SKM-1 (cell line): Measurements from ENCODE around the gene COPS8.

Experiments
- DNase-seq: peaks from one replicate; lab custom pipeline; 2025; ENCODE audit not compliant: unreplicated experiment; lab: John Stamatoyannopoulos, UW

Gene COPS8

GRCh38 chr2:237097911-237098702 is 12.4 kb downstream of the COPS8 start:
- DNase-seq, result no peak

GRCh38 chr2:237099804-237100203 is 14.1 kb downstream of the COPS8 start:
- no peak for DNase-seq

DNA sequence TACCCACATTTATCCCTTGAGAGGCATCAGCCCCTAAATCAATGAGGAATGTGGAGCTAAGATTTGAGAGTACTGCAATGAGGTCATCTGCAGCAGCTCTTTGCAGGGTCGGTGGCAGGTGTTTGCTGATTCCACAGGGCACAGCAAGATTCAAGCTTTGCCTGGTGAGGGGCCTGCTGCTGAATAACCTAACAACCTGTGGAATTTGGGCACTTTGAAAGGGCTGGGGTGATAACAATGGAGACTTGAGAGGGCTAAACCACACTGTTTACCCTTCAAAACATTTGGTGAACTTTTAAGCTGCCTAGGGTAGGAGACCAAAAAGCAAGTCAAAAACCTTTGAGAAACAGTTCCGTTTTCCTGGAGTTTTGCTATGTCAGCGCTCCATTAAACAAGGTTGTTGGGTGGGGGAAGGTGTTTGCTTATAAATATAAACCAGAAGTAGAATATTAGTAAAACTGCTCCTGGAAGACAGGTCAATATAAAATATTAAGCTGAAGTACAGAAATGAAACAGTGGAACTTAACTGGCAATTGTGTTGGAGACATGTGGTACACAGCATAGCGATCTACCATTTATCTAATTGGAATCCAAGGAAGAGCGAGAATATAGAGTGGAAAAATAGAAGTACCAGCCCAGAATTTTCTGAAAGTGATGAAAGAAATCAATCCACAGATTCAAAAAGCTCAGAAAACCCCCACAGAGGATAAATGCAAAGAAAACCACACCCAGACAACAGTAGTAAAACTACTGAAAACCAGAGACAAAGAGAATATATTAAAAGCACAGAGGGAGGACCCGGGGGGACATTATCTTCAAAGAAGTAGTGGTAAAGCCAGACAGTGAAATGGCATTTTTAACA is 15.7 kb downstream of the COPS8 start:
- no peak for DNase-seq

DNA sequence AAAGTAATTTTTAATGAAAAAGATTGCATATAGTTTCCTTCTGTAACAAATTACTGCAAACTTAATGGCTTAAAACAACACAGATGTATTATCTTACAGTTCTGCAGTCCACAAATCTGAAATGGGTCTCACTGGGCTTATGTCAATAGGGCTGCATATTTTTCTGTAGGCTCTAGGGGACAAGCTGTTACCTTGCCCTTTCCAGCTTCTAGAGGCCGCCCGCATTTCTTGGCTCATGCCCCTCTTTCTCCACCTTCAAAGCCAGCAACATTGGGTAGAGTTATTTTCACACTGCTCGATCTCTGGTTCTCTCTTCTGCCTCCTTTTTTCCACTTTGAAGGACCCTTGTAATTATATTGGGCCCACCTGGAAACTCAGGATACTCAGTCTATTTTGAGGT is 16.7 kb downstream of the COPS8 start:
- DNase-seq, result no peak

GRCh38 chr2:237109421-237109934 is 23.8 kb downstream of the COPS8 start:
- no peak for DNase-seq

DNA sequence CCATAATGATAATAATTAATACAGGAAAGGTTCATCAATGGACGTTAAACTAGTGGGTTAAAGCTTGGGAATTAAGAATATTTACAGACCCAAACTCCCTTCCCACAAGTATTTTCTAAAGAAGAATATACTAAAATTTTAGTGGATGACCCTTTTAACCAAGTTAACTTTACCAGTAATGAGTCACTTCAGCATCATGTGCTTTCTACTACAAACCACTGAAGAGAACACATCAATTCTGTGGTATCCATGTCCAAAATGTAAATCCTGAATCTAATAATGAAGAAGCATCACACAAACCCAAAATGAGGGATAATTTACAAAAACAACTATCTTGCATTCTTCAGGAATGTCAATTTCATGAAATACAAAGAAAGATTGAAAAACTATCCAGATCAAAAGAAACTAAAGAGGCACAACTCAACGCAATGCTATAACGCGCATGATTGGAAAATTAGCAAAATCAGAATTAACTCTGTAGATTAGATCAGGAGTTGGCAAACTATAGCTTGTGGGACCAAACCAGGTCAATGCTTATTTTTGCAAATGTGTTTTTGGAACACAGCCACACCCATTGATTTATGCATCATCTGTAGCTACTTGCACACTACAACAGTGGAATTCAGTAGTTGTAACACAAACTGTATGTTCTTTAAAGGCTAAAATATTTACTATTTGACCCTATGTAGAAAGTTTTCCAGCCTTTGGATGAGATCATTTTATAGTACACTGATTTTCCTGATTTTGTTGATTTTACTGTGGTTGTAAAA is 27.5 kb downstream of the COPS8 start:
- no peak for DNase-seq

- no peak for DNase-seq
Measured at GRCh38 chr2:237115870-237116269, 30.2 kb downstream of the COPS8 start.

DNA sequence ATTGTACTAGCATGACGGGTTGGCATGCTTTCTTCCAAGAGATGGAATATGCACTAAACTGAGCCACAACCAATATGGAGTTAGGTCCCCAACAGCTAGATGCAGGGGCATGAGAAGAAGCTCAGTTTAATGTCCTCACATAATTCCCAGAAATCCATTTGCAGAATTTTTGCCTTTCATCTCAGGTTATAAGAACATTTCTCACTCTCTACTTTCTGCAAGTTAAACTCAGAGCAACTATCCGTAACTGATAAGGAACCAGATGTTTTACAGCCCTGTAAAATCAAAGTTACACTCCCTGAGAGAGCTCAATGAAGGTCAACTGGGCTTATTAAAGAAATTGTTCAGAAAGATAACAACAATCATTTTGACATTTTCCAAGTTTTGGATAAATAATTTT is 30.7 kb downstream of the COPS8 start:
- no peak for DNase-seq

- DNase-seq, result no peak
Measured at GRCh38 chr2:237118025-237118424, 32.3 kb downstream of the COPS8 start.

GRCh38 chr2:237118561-237119155 is 33.0 kb downstream of the COPS8 start:
- no peak for DNase-seq

DNA sequence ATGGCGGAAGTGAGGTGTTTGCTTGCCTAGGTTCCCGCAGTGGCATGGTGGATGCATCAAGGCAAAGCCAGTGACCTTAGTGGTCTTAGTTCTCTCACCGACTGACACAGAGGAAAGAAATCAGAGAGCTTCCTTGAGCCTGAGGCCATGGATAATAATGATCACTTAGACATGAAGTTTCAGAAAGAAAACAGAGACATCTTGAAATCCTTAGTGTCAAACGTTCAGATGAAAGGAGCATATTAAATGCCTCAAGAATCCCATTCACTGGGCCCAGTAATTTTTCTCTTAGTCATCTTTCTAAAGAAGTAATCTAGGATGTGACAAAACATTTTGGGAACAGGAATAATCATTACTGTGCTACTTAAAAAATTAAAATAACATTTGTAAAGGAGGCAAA is 35.2 kb downstream of the COPS8 start:
- DNase-seq, result no peak

- no peak for DNase-seq
Measured at GRCh38 chr2:237121321-237121720, 35.6 kb downstream of the COPS8 start.

DNA sequence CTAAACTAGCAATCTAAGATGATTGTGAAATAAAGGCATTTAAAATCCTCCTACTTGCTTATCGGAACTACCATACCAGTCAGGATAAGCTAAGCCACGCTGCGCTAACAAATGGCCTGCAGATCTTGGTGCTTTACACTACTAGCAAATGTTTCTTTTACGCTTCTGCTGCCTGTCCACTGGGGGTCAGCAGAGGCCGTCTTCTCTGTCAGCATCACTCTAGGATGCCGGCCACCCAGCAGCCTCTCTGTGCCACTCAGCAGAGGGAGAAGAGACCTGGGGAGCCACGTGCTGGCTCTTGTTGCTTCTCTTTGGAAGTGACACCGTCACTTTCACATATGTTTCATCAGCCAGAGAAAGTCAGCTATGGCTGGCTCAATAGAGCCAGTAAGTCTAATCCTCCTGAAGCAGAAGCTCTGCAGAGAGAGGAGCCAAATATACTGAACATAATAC is 36.6 kb downstream of the COPS8 start:
- peak; percentile 14 for DNase-seq

DNA sequence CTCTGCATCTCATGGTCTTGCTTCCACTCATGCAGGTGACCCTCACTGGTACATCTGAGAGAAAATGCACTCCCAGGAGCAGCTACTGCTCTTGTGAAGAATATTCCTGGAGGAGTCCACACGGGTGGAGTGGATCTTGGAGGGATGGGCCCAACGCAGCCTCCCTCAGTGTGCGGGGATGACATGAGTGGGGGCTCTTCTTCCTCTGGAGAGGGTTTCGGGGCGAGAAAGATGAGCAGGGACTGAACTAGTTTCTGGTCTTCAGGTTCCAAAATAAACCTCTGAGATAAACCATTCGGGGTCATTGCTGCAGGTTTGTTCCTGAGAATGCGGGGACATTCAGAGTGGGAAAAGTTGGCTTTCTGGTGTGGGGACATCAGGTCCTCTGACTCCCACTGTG is 39.1 kb downstream of the COPS8 start:
- DNase-seq, result no peak

DNA sequence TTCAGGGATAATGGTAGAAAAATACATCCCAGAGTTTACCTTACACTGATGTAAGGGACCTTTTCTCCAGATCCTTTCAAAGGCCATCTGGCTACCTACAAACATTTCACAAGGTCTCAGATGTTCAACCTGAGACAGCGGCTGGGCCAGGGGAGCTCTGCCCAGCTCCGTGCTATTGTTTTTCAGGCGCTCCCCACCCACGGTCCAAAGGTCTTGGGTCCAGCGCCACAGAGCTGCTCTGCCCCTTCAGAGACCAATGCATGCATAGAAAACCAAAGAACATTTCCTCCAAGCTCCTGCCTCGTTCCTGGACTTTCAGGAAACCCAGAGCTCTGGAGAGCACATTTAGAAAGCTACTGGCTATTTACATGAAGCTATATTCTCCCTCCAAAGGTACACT is 40.3 kb downstream of the COPS8 start:
- no peak for DNase-seq

DNA sequence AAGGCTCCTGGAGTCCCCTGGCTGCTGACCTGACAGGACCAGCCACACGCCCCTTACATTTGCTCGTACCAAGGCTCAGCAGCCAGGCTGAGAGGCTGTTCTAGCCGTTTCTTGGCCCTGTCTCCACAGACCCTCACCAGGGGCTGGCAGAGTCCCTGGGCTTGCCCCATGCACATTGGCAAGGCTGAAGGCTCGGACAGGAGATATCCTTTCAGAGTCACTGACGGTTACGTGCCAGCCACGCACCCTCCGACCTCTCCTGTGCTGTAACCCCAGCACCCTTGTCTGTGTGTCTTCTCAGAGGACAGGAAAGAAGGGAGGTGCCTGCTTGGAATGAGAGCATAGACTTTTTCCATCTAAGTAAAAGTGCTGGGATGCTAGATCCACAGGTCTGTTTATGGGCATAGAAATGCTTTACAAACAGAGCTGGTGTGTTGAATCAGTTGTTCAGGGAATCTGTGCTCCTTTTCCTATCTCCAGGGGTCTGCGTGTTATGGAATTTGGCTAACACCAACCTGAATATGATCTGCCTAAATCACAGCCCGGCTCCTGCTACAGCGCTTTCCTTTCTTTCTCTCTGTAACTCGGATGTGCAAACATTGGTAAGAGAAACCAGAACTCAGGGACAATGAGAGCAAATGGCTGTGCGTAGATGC is 41.0 kb downstream of the COPS8 start:
- DNase-seq, result no peak

GRCh38 chr2:237128026-237128703 is 42.5 kb downstream of the COPS8 start:
- no peak for DNase-seq

- no peak for DNase-seq
Measured at GRCh38 chr2:237128845-237129592, 43.3 kb downstream of the COPS8 start.

- no peak for DNase-seq
Measured at GRCh38 chr2:237129625-237130263, 44.1 kb downstream of the COPS8 start.
